ENCODE results near the gene RERE.

GRCh38 chr1:8816264-8816663 is 1.2 kb downstream of the RERE start:
- no peak for TF ChIP-seq CTCF (IDR thresholded peaks at IDR 0.05)
- TF ChIP-seq POLR2A (IDR thresholded peaks at IDR 0.05): no peak

Measured in body of pancreas (tissue), 4 donors.